NB4 (cell line): Measurements from ENCODE around the gene MLN.

Source experiments
- POLR2A ChIP-seq: IDR thresholded peaks from 2 replicates; pipeline ENCODE4 v1.6.1; 2011; ENCODE audit warnings: mild to moderate bottlenecking; ENCODE audit not compliant: insufficient read length; ENCODE audit errors: extremely low read depth
- TF ChIP-seq, protein P1 (sequence below): IDR thresholded peaks from one replicate; pipeline ENCODE4 v1.5.1; 2012; ENCODE audit warnings: low read depth, low read length
- TF ChIP-seq, protein P2 (sequence below): IDR thresholded peaks from 2 replicates; pipeline ENCODE4 v1.6.1; 2011; ENCODE audit warnings: low read depth, low read length

DNA sequence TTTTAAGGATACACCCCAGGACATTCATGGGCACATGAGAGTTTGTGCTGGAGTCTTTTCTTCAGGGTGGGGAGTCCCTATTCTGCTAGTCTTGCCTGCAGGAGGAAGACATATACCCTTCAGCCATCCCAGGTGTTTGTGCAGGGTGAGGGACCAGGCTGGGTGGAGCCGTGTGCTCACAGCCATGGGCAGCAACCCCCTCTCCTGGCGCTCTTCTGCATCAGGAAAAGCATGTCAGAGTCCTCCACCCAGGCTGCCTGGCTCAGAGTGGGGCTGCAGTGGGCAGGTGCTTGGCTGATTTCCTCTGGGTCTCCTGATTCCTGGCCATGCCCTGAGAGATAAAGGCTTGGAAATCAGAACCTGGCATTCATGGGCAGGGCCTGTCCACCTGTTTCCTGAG lies 22.7 kb upstream of the MLN start:
- TF ChIP-seq, protein P1, sequence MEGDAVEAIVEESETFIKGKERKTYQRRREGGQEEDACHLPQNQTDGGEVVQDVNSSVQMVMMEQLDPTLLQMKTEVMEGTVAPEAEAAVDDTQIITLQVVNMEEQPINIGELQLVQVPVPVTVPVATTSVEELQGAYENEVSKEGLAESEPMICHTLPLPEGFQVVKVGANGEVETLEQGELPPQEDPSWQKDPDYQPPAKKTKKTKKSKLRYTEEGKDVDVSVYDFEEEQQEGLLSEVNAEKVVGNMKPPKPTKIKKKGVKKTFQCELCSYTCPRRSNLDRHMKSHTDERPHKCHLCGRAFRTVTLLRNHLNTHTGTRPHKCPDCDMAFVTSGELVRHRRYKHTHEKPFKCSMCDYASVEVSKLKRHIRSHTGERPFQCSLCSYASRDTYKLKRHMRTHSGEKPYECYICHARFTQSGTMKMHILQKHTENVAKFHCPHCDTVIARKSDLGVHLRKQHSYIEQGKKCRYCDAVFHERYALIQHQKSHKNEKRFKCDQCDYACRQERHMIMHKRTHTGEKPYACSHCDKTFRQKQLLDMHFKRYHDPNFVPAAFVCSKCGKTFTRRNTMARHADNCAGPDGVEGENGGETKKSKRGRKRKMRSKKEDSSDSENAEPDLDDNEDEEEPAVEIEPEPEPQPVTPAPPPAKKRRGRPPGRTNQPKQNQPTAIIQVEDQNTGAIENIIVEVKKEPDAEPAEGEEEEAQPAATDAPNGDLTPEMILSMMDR: no peak
- TF ChIP-seq POLR2A: no peak
- TF ChIP-seq, protein P2, sequence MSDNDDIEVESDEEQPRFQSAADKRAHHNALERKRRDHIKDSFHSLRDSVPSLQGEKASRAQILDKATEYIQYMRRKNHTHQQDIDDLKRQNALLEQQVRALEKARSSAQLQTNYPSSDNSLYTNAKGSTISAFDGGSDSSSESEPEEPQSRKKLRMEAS: no peak
